Endothelial cell of umbilical vein (primary cell): ENCODE measurements around the gene SMKR1. TPM values are rescaled to one million over a fixed set of nuclear protein-coding genes. Genes with fewer than 3 reads are reported as not detected.

Experiments used
- BruUV-seq: library from RNA; stranded (reverse); fragments of 400-500 nt; replicated peaks from 2 replicates; lab custom pipeline; 2021; lab: Mats Ljungman, UMichigan
- CTCF ChIA-PET: fragments of 300-600, 350-600 bp; sonication (Branson Sonifier 250); formaldehyde crosslinking; loops from one replicate; lab custom pipeline; 2021; ENCODE audit warnings: antibody characterized with exemption, inconsistent platforms; lab: Charles Lee
- POLR2A ChIA-PET: fragments of 300-600, 350-600 bp; sonication (Branson Sonifier 250); formaldehyde crosslinking; loops from one replicate; lab custom pipeline; 2021; ENCODE audit warnings: antibody characterized with exemption, inconsistent platforms; lab: Charles Lee
- DNase-seq: peaks from one replicate; pipeline ENCODE4 v3.0.0-alpha.2; 2011; ENCODE audit warnings: low read depth, low spot score
- FAIRE-seq: peaks from 2 replicates; lab custom pipeline; 2011; peaks lifted over from hg19 to GRCh38; lab: Jason Lieb, UNC
- H2AFZ ChIP-seq: 2 replicates; pipeline ENCODE4 v1.6.0; 2012; ENCODE audit warnings: low read depth, low read length, control low read depth, inconsistent platforms
- H3K27ac ChIP-seq: 2 replicates; pipeline ENCODE4 v1.5.1; 2011; ENCODE audit warnings: low read depth, mild to moderate bottlenecking, control low read depth, low read length, moderate library complexity; ENCODE audit not compliant: insufficient read depth
- H3K27me3 ChIP-seq, 2 experiments: 2 replicates each; pipeline versions ENCODE4 v1.6.0 to v1.6.1; 2011; ENCODE audit warnings: low read length in 2 of 2, mixed read lengths in 1 of 2; ENCODE audit not compliant: control insufficient read depth in 2 of 2, insufficient read depth in 2 of 2
- H3K36me3 ChIP-seq, 2 experiments: 2 replicates in 1 of 2; 3 replicates in 1 of 2; pipeline ENCODE4 v1.5.1; 2011; ENCODE audit warnings: low read length in 2 of 2, mild to moderate bottlenecking in 1 of 2, moderate library complexity in 1 of 2; ENCODE audit not compliant: control insufficient read depth in 2 of 2, insufficient read depth in 2 of 2; ENCODE audit errors: extremely low read depth in 1 of 2
- H3K4me1 ChIP-seq: 3 replicates; pipeline ENCODE4 v1.5.1; 2011; ENCODE audit warnings: mild to moderate bottlenecking, low read length; ENCODE audit not compliant: control insufficient read depth, insufficient read depth; ENCODE audit errors: extremely low read depth
- H3K4me2 ChIP-seq: 2 replicates; pipeline ENCODE4 v1.6.1; 2011; ENCODE audit warnings: low read length, control low read depth, mixed read lengths; ENCODE audit not compliant: insufficient read depth
- H3K4me3 ChIP-seq, 3 experiments: fragments of 200-600 bp in 1 of 3; sonication (generic), shearing (Covaris generic) in 1 of 3; replicated peaks in 1 of 3; 2 replicates each; pipeline ENCODE4 v1.5.1; 2011 to 2016; ENCODE audit warnings: control low read depth in 3 of 3, low read length in 3 of 3, mild to moderate bottlenecking in 2 of 3, inconsistent platforms in 1 of 3, low read depth in 1 of 3, moderate library complexity in 1 of 3; ENCODE audit not compliant: insufficient read depth in 1 of 3
- H3K79me2 ChIP-seq: 2 replicates; pipeline ENCODE4 v1.6.0; 2012; ENCODE audit warnings: low read length, inconsistent platforms; ENCODE audit not compliant: control insufficient read depth, insufficient read depth
- H3K9ac ChIP-seq: replicated peaks from 2 replicates; pipeline ENCODE3; 2011; ENCODE audit warnings: low read length, control low read depth; ENCODE audit not compliant: insufficient read depth; ENCODE audit errors: extremely low read depth
- H3K9me1 ChIP-seq: replicated peaks from 3 replicates; pipeline ENCODE4 v1.6.0; 2011; ENCODE audit warnings: mild to moderate bottlenecking, low read length; ENCODE audit not compliant: control insufficient read depth, insufficient read depth; ENCODE audit errors: extremely low read depth
- H3K9me3 ChIP-seq: replicated peaks from 2 replicates; pipeline ENCODE4 v1.5.1; 2012; ENCODE audit warnings: low read length, inconsistent platforms; ENCODE audit not compliant: control insufficient read depth, insufficient read depth
- H4K20me1 ChIP-seq: replicated peaks from 2 replicates; pipeline ENCODE3; 2011; ENCODE audit warnings: mild to moderate bottlenecking, low read length; ENCODE audit not compliant: control insufficient read depth, insufficient read depth; ENCODE audit errors: extremely low read depth
- CTCF ChIP-seq, 2 donors: IDR thresholded peaks; 1 replicate in 1 of 2; 2 replicates in 1 of 2; pipeline ENCODE4 v1.5.1; 2011; ENCODE audit warnings: low read length in 2 of 2, mild to moderate bottlenecking in 2 of 2, moderate library complexity in 2 of 2, control low read depth in 1 of 2, inconsistent platforms in 1 of 2, low read depth in 1 of 2; ENCODE audit not compliant: insufficient read depth in 1 of 2; ENCODE audit errors: extremely low read depth in 1 of 2
- EZH2 ChIP-seq: IDR thresholded peaks from 2 replicates; pipeline ENCODE4 v1.6.1; 2012; ENCODE audit warnings: borderline replicate concordance, low read depth, mild to moderate bottlenecking, moderate library complexity, low read length, inconsistent platforms; ENCODE audit not compliant: severe bottlenecking
- FOS ChIP-seq: IDR thresholded peaks from 2 replicates; pipeline ENCODE4 v1.6.1; 2011; ENCODE audit warnings: mild to moderate bottlenecking, low read length, moderate library complexity, borderline replicate concordance; ENCODE audit not compliant: insufficient read depth
- GATA2 ChIP-seq: IDR thresholded peaks from 2 replicates; pipeline ENCODE4 v1.7.0; 2011; ENCODE audit warnings: low read depth, mild to moderate bottlenecking, moderate library complexity, mixed read lengths, low read length; ENCODE audit not compliant: insufficient read length, insufficient read depth
- MAX ChIP-seq: IDR thresholded peaks from 2 replicates; pipeline ENCODE4 v1.6.1; 2011; ENCODE audit not compliant: insufficient read depth, insufficient read length
- POLR2A ChIP-seq: IDR thresholded peaks from 2 replicates; pipeline ENCODE4 v1.6.1; 2012; ENCODE audit warnings: low read depth, mild to moderate bottlenecking, control low read depth, low read length
- POLR2AphosphoS5 ChIP-seq: IDR thresholded peaks from 2 replicates; pipeline ENCODE4 v1.6.1; 2012; ENCODE audit warnings: low read depth, mild to moderate bottlenecking, control low read depth, low read length, moderate library complexity; ENCODE audit not compliant: insufficient read depth
- dilution Hi-C: fragments of 300-500 bp; cut with MboI; formaldehyde crosslinking; loops from one replicate; pipeline ENCODE4 v1.15.0; 2019; ENCODE audit warnings: low sequenced_read_pairs; ENCODE audit not compliant: extremely low pct_ligation_motif_present
- intact Hi-C: fragments of 100-400 bp; cut with micrococcal nuclease; formaldehyde crosslinking; loops from one replicate; pipeline ENCODE4 v1.10.0; 2022
- polyA plus RNA-seq, 4 experiments: library from polyadenylated mRNA; depleted of rRNA in 3 of 4; stranded (reverse) in 3 of 4; unstranded in 1 of 4; fragments of >200 nt; gene quantifications; 2 replicates each; pipeline versions ENCODE4 v1.2.1 to v1.2.3, GENCODE V29; 2011 to 2012; ENCODE audit warnings: missing spikeins in 1 of 4
- total RNA-seq: library from RNA; stranded (reverse); gene quantifications from 2 replicates; pipeline ENCODE4 v1.2.3, GENCODE V29; 2021

The SMKR1 gene
- total and polyA plus RNA-seq, 2 donors (not counting 3 experiments of a cell fraction or from before 2014, with no cell fraction given): 0.64 TPM; not detected in 1

- peak overlapping the region; percentile 25 to 45 (median 38) for H3K4me3 ChIP-seq
- H3K27ac ChIP-seq: no peak overlapping the region
- peak overlapping the region; percentile 90 for H2AFZ ChIP-seq
- BruUV-seq: no TSS peak
- DNase-seq (peak; percentile 14), FAIRE-seq (no peak)
- H3K4me1 ChIP-seq: no peaks in the 10 kb centered on the region
- H3K27me3 ChIP-seq: peaks cover 0 to 5% of the 10 kb centered on the region in 2 experiments
- ChIA-PET CTCF (interaction anchor here (0.7 to 2.0 kb wide), 6 partner anchors 31 to 322 kb away, joined by 3 to 4 read pairs (median 4); no protein-coding TSS in a partner anchor), POLR2A (no interaction called here)
- intact Hi-C loops (loop anchor here (5.0 kb wide), 1 partner anchor 139 kb away; no protein-coding TSS in a partner anchor), dilution Hi-C loops (no loop called here)
- H3K9ac ChIP-seq: no peak overlapping the region
- no peaks in the 10 kb centered on the region for H3K79me2 ChIP-seq
- no peaks in the 10 kb centered on the region for H4K20me1 ChIP-seq
- TF ChIP-seq POLR2A (no peak), POLR2AphosphoS5 (no peak), CTCF (IDR thresholded peaks at IDR 0.05; ENCODE audit: extremely low read depth in 1 of 2, insufficient read depth in 1 of 2, low read depth in 1 of 2, low read length in 2 of 2) (peak in 1 of 2 donors; percentile 14), EZH2 (no peak), FOS (no peak), GATA2 (no peak), MAX (no peak)
- no peaks in the 10 kb centered on the region for H3K9me3 ChIP-seq
- H3K9me1 ChIP-seq: no peaks in the 10 kb centered on the region
- H3K4me2 ChIP-seq: peak overlapping the region; percentile 67
- H3K36me3 ChIP-seq: no peaks in the 10 kb centered on the region
These were observed 666 bp downstream of the SMKR1 start for GRCh38 chr7:129502708-129503685.
